ENCODE results near the gene USH1G. TPM values are rescaled to one million over a fixed set of nuclear protein-coding genes. Genes with fewer than 3 reads are reported as not detected.
"Not testable (repeated sequence)": the region's sequence is repeated elsewhere in the genome, so short reads cannot be mapped to it uniquely, and the experiment has no call there.

Gene USH1G
- total RNA-seq, 1 donor from 2014 or later, result 0.21 TPM

GRCh38 chr17:74872313-74873036, 50.6 kb downstream of the USH1G start, which contains the start of gene FDXR:
Gene FDXR, minus strand, starts transcription at chr17:74872994. Its CDS starts 50 bp downstream, at chr17:74872944.
- peak; percentile 40 to 41 for ATAC-seq
- intact Hi-C loops (cut with DNase I), result no loop called here

DNA sequence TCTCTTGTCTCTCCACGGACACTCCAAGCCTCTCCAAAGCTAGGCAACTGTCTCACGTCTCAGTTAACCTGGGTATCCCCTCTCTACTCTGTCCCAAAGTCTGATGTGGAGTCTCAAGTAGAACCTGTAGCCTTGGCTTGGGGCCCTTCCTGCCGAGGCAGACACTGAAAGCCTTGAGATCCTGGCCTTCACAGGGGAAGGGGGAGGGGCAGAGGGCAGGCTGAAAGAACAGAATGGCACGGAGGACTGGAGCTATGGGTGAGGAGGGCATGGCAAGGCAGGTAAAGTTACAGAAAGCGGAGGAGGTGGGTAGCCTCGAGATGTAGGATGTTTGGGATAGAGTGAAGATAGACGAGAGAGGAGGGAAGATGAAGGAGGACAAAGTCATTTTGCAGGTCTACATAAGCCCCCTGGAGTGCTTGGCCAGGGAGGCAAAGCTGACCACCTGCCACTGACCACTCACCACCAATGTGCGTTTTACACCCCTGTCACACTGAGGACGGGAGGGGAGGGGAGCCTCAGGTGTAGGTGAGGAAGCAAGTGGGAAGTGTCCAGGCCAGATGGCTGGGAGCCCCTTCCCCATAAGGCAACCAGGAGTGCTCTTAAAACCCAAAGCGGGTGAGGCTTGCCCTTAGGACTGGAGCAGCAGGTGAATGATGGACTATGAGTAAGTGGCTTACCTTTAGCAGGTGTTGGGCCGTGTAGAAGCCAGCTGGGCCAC, 51.5 kb downstream of the USH1G start:
- DNase-seq (no peak), ATAC-seq (no peak)
- intact Hi-C loops (cut with DNase I), result no loop called here
- TF ChIP-seq, protein P1, sequence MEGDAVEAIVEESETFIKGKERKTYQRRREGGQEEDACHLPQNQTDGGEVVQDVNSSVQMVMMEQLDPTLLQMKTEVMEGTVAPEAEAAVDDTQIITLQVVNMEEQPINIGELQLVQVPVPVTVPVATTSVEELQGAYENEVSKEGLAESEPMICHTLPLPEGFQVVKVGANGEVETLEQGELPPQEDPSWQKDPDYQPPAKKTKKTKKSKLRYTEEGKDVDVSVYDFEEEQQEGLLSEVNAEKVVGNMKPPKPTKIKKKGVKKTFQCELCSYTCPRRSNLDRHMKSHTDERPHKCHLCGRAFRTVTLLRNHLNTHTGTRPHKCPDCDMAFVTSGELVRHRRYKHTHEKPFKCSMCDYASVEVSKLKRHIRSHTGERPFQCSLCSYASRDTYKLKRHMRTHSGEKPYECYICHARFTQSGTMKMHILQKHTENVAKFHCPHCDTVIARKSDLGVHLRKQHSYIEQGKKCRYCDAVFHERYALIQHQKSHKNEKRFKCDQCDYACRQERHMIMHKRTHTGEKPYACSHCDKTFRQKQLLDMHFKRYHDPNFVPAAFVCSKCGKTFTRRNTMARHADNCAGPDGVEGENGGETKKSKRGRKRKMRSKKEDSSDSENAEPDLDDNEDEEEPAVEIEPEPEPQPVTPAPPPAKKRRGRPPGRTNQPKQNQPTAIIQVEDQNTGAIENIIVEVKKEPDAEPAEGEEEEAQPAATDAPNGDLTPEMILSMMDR (IDR thresholded peaks at IDR 0.05), result no peak
- no peaks in the 10 kb centered on the region for H3K36me3 ChIP-seq
- peak overlapping the region; percentile 67 for H3K4me3 ChIP-seq
- H3K27ac ChIP-seq, result no peak overlapping the region
- no peaks in the 10 kb centered on the region for H3K9me3 ChIP-seq
- peaks cover 14% of the 10 kb centered on the region for H3K4me1 ChIP-seq
- H3K27me3 ChIP-seq (ENCODE audit: low read depth), result no peaks in the 10 kb centered on the region

More at GRCh38 chr17:74872313-74873036, 50.6 kb downstream of the USH1G start, which contains the start of gene FDXR:
- H3K36me3 ChIP-seq, result no peaks in the 10 kb centered on the region
- H3K27ac ChIP-seq, result peak within 1 kb of the TSS; percentile 94
- peak within 1 kb of the TSS; percentile 67 for H3K4me3 ChIP-seq
- no peak for DNase-seq
- TF ChIP-seq, protein P1 (IDR thresholded peaks at IDR 0.05), result no peak
- no peaks in the 10 kb centered on the region for H3K27me3 ChIP-seq (ENCODE audit: low read depth)
- no peaks in the 10 kb centered on the region for H3K9me3 ChIP-seq
- peaks cover 14% of the 10 kb centered on the region for H3K4me1 ChIP-seq

DNA sequence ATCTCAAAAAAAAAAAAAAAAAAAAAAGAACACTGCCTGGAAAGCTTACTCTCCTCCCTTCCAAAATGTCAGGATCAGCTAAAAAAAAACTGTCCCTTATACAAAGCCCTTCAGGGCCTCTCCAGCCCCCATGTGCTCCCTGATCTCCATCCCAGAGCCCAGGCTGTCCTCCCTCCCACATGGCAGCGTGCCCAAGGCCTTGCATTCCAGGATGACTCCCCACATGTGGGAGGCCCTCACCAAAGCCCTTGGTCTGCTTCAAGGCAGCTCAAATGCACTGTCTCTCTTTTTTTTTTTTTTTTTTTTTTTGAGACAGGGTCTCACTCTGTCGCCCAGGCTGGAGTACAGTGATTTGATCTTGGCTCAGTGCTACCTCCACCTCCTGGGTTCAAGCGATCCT, 52.5 kb downstream of the USH1G start:
- no peaks in the 10 kb centered on the region for H3K27me3 ChIP-seq (ENCODE audit: low read depth)

DNA sequence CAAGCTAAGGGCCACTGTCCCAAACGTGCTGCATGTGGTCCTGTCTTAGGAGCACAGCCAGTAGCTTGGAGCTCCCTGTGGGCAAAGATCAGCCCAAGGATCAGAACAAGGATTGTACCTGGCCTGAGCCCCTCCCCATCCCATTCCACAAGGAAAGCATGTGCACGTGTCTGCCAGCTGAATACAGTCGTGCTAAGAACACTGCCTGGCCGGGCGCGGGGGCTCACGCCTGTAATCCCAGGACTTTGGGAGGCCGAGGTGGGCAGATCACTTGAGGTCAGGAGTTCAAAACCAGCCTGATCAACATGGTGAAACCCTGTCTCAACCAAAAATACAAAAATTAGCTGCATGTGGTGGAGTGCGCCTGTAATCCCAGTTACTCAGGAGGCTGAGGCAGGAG, 53.0 kb downstream of the USH1G start:
- intact Hi-C loops (cut with DNase I); H3K27me3 ChIP-seq (ENCODE audit: low read depth); ATAC-seq; H3K9me3 ChIP-seq; DNase-seq; H3K27ac ChIP-seq; H3K36me3 ChIP-seq; H3K4me3 ChIP-seq: not testable (repeated sequence)
- H3K4me1 ChIP-seq, result peaks cover 14% of the 10 kb centered on the region

More for the DNA sequence above, 52.5 kb downstream of the USH1G start:
- intact Hi-C loops (cut with DNase I), result no loop called here
- ATAC-seq, result no peak
- H3K9me3 ChIP-seq, result no peaks in the 10 kb centered on the region
- H3K27ac ChIP-seq, result no peak overlapping the region
- H3K4me1 ChIP-seq, result peaks cover 14% of the 10 kb centered on the region
- no peak overlapping the region for H3K4me3 ChIP-seq
- TF ChIP-seq, protein P1 (IDR thresholded peaks at IDR 0.05), result no peak
- H3K36me3 ChIP-seq, result no peaks in the 10 kb centered on the region
- no peak for DNase-seq

- H3K4me3 ChIP-seq, result no peak overlapping the region
- no peaks in the 10 kb centered on the region for H3K9me3 ChIP-seq
- DNase-seq, result no peak
- H3K27me3 ChIP-seq (ENCODE audit: low read depth), result no peaks in the 10 kb centered on the region
- H3K36me3 ChIP-seq, result no peaks in the 10 kb centered on the region
- TF ChIP-seq, protein P1 (IDR thresholded peaks at IDR 0.05), result no peak
- peaks cover 11% of the 10 kb centered on the region for H3K4me1 ChIP-seq
- H3K27ac ChIP-seq, result no peak overlapping the region
- intact Hi-C loops (cut with DNase I), result no loop called here
- ATAC-seq, result no peak
Measured at GRCh38 chr17:74868908-74869255, 54.2 kb downstream of the USH1G start.
